ENCODE data around the gene FAM151B. TPM values are rescaled to one million over a fixed set of nuclear protein-coding genes. Genes with fewer than 3 reads are reported as not detected.
A peak's percentile ranks its signal among the peaks of the same experiment; 100 is the strongest.

Gene FAM151B
- total RNA-seq, 1 experiment from 2014 or later = 4.3 TPM

DNA sequence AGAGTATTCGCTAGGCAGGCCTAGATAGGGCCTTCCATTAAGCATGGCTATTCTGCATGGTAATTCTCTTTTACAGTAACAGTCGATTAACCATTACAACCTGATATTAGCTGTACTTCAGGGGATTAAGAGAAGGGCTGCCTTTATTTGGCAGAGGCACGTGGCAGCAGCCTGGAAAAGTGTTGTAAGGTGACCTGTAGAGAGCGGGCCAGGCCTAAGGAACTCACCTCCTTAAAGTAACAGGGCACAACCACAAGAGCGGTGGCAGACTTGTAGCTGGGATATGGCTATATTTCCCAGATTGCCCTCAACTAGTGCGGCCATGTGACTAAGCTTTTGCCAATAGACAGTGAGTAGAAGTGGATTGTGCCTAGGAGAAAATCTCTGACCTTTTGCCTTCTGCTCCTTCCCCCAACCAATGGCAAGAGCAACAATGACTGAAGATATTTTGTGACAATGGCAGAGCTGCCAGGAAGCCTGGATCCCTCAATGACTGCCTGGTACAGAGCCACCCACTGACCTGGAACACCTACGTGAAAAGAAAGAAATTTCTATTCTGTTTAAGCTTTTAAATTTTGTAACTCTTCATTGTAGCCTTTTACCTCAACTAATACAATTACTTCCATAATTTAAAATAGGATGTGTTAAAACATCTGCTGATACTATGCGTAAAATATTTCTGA lies 101.1 kb downstream of the FAM151B start:
- no peak for DNase-seq (ENCODE audit: low read depth)

GRCh38 chr5:80590766-80591165 lies 102.9 kb downstream of the FAM151B start:
- no peak for DNase-seq (ENCODE audit: low read depth)

DNA sequence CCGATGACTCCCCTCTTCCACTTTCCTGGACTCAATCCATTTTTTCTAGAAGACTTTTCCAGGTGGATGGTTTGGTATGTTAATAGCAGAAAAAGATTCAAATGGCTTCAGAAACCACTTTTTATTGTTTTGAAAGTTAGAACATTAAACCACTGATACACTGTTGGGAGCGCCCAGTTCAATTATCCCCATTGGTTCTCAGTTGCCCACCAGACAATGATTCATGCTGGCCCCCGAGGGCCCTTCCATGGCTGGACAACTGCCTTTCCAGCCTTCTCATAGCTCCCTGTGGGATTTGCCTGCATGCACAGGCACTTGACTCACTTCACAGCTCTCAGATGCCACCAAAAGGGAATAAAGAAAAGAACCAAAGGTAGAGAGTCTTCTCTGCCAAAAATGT lies 103.5 kb downstream of the FAM151B start:
- DNase-seq (ENCODE audit: low read depth) = peak; percentile 83

- DNase-seq (ENCODE audit: low read depth) = no peak
Observed at GRCh38 chr5:80592105-80592504, 104.2 kb downstream of the FAM151B start.

Other genes starting within 250 kb of the FAM151B start
- gene SERINC5, start 232.1 kb upstream of the FAM151B start, total RNA-seq (2014; rRNA removed; shearing (Covaris generic)) = 3.9 and 5.7 TPM in 2 replicates
- not detected in 2 replicates for gene SPZ1, start 168.1 kb upstream of the FAM151B start, total RNA-seq (2014; rRNA removed; shearing (Covaris generic))
- 30.5 and 31.1 TPM in 2 replicates for gene ZFYVE16, start 80.0 kb upstream of the FAM151B start, total RNA-seq (2014; rRNA removed; shearing (Covaris generic))
- 0.06 TPM in 1 of 2 replicates, not detected in the other for gene ANKRD34B, start 82.2 kb downstream of the FAM151B start, total RNA-seq (2014; rRNA removed; shearing (Covaris generic))
- 13.1 and 13.9 TPM in 2 replicates for gene MSH3, start 166.6 kb downstream of the FAM151B start, total RNA-seq (2014; rRNA removed; shearing (Covaris generic))
- gene DHFR, start 166.9 kb downstream of the FAM151B start, total RNA-seq (2014; rRNA removed; shearing (Covaris generic)) = 91.7 and 116 TPM in 2 replicates

Data from Daoy (cell line).